ENCODE results near the gene PODXL2.
"Not testable (repeated sequence)": the region's sequence is repeated elsewhere in the genome, so short reads cannot be mapped to it uniquely, and the experiment has no call there.

The PODXL2 gene

DNA sequence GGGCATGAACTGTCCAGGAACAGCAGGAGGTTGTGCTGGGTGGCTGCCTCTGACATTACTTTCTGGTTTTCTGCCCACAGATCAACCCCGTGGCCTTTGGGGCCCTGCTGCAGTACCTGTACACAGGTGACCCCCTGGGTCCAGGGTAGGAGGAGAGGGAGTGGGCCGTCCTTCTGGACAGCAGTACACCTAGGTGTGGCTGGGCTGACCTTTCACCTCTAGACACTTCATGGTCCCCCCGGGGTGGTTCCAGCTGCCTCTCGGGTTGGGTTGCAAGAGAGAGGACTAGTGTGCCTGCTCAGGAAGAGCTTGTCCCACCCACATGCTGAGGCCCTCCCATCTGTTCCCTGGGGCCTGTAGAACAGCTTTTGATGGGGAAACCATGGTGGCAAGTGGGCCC is 47.5 kb downstream of the PODXL2 start:
- no peak for DNase-seq (ENCODE audit: low spot score)

DNA sequence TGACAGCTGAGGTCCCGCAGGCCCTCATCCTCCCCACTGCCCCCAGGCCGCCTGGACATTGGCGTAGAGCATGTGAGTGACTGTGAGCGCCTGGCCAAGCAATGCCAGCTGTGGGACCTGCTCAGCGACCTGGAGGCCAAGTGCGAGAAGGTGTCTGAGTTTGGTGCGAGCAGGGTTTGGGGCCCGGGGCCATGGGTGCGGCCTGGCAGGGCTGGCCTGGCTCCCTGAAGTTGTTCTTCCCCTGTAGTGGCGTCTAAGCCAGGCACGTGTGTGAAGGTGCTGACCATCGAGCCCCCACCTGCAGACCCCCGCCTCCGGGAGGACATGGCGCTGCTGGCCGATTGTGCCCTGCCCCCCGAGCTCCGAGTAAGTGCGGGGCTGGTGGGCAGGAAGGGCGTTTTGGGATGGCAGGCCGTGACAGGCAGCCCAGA is 48.0 kb downstream of the PODXL2 start:
- no peak for DNase-seq (ENCODE audit: low spot score)

- DNase-seq (ENCODE audit: low spot score) = no peak
Observed at GRCh38 chr3:127677541-127678314, 48.7 kb downstream of the PODXL2 start.

- DNase-seq (ENCODE audit: low spot score) = no peak
Observed at GRCh38 chr3:127678315-127678599, 49.3 kb downstream of the PODXL2 start.

GRCh38 chr3:127678611-127679533 is 49.9 kb downstream of the PODXL2 start:
- no peak for DNase-seq (ENCODE audit: low spot score)

DNA sequence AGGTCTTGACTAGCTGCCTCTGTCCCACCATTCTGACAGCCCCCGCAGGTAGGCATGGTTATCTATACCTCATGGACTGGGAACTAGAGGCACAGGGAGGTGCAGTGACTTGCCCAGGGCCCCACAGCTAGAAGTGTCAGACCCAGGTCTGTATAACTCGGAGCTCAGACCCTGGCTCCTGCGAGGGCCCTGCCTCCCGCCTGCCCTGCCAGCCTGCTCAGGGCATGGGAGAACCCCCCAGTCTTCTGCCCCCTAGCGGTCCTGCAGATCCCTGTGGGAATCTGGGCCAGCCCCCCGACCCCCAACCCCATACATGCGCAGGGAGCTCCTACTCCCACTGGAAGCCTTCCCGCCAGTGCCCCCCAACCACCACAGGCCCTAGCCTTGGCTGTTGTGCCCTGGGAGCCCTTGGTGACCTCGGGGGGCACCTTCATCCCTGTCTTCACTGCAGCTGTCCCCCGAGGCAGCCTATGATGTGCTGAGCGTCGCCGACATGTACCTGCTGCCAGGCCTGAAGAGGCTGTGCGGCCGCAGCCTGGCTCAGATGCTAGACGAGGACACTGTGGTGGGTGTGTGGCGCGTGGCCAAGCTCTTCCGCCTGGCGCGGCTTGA is 50.7 kb downstream of the PODXL2 start:
- DNase-seq (ENCODE audit: low spot score) = no peak

DNA sequence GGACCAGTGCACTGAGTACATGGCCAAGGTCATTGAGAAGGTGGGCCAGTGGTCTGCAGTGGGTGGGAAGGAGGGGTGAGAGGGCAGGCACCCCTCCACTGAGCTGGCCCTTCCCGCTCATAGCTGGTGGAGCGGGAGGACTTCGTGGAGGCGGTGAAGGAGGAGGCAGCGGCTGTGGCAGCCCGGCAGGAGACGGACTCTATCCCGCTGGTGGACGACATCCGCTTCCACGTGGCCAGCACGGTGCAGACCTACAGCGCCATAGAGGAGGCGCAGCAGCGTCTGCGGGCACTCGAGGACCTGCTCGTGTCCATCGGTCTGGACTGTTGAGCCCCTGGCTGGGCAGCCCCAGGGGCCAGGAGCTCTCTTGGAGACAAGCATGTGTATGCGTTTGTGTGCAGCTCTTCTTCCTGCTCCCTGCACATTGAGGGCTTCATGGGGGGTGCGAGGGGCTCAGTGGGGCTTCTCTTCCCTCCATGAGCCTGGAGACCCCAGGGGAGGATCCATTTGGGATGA is 51.2 kb downstream of the PODXL2 start:
- no peak for DNase-seq (ENCODE audit: low spot score)

- no peak for DNase-seq (ENCODE audit: low spot score)
Observed at GRCh38 chr3:127680798-127681221, 51.8 kb downstream of the PODXL2 start.

DNA sequence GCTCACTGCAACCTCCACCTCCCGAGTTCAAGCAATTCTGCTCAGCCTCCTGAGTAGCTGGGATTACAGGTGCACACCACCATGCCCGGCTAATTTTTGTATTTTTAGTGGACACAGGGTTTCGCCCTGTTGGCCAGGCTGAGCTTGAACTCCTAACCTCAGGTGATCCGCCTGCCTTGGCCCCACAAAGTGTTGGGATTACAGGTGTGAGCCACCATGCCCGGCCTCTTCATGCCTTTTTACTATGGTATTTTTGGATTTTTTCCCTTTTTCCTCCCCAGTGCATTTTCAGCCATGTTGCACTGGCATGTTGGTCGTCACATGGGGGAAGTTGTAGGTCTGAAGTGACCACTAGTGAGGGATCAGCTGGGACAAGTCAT is 53.2 kb downstream of the PODXL2 start:
- DNase-seq (ENCODE audit: low spot score) = not testable (repeated sequence)

DNA sequence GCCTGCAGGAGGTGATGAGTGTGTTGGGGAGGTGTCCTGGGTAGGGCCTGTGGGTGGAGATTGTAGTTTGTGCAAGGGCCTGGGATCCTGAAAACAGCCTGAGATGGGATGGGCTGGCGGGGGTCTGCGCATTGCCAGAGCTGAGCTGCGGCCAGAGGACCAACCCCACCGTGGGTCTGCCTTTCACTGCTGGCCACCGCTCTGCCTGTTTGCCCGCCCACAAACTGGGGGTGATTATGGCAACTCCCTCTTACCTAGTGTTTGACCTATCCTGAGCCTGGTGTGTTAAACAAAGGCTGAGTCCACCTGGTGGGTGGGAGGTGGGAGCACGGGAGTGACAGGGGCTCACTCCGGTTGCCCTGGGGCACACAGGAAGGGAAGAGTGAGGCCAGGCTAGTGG is 53.6 kb downstream of the PODXL2 start:
- no peak for DNase-seq (ENCODE audit: low spot score)

- DNase-seq (ENCODE audit: low spot score) = no peak
Observed at GRCh38 chr3:127684871-127685707, 56.1 kb downstream of the PODXL2 start.

DNA sequence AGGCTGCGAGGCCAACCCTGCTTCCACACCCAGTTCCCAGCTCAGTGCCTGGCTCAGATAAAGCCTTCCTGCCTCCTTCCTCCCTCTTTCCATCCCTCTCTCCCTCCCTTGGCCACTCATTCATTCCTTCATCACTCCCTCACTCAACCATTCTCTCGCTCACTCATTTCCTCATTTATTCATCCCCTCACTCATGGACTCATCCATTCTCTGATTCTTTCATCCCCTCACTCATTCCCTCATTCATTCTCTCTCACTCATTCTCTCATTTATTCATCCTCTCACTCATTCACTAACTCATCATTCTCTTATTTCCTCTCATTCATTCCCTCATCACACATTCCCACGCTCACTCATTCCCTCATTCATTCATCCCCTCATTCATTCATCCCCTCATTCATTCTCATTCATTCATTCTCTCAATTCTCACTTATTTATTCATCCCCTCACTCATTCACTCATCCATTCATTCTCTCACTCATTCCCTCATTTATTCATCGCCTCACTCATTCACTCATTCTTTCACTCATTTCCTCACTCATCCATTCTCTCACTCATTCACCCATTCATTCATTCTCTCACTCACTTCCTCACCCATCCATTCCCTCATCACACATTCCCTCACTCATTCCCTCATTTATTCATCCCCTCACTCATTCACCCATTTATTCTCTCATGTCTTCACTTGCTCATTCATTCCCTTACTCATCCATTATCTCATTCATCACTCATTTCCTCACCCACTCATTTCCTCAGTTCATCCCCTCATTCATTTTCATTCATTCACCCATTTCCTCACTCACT is 56.9 kb downstream of the PODXL2 start:
- DNase-seq (ENCODE audit: low spot score) = peak; percentile 30

GRCh38 chr3:127686512-127686894 is 57.5 kb downstream of the PODXL2 start:
- DNase-seq (ENCODE audit: low spot score) = no peak

DNA sequence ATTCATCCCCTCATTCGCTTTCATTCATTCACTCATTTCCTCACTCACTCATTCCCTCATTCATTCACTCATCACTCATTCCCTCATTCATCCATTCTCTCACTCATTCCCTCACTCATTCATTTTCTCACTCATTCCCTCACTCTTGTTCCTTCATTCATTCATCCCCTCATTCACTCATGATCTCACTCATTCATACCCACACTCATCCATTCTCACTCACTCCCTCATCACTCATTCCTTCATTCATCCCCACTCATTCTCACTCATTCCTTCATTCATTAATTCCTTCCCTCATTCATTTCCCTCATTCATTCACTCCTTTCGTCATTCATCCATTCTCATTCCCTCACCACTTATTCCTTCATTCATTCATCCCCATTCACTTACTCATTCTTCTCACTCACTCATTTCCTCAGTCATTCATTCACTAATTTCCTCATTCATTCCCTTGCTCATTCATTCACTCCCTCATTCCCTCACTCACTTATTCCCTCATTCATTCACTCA is 58.3 kb downstream of the PODXL2 start:
- DNase-seq (ENCODE audit: low spot score) = no peak

- DNase-seq (ENCODE audit: low spot score) = no peak
Observed at GRCh38 chr3:127688022-127688415, 59.0 kb downstream of the PODXL2 start.

GRCh38 chr3:127688416-127689265 is 59.7 kb downstream of the PODXL2 start:
- DNase-seq (ENCODE audit: low spot score) = no peak

- DNase-seq (ENCODE audit: low spot score) = no peak
Observed at GRCh38 chr3:127689266-127689860, 60.4 kb downstream of the PODXL2 start.

DNA sequence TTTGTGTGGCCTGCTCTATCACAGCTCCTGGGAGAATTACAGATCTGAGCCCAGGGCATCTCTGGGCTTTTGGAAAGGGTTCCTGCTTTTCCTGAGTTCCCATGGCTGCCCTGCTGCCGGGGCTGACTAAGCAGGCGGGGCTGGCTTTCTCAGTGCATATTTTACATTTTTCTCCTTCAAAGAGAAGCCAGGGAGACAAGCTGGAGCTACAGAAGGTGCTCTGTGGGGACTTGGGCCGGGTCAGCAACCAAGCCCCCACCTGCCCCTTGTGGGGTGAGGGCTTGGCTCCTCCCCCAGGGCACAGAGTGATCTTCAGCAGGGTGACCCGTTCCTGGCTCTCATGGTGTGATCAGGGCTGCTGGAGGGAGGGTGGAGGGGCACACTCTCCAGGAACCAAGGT is 61.1 kb downstream of the PODXL2 start:
- DNase-seq (ENCODE audit: low spot score) = no peak

GRCh38 chr3:127690823-127691452 is 62.0 kb downstream of the PODXL2 start:
- DNase-seq (ENCODE audit: low spot score) = peak; percentile 51
